Endodermal cell (in vitro differentiated cells): ENCODE measurements around the gene LTA. TPM values are rescaled to one million over a fixed set of nuclear protein-coding genes. Genes with fewer than 3 reads are reported as not detected.

ENCODE experiments used
- DNase-seq: peaks from one replicate; pipeline ENCODE4 v3.0.0-alpha.2; 2017
- H3K27ac ChIP-seq: 2 replicates; pipeline ENCODE4 v1.5.1; 2013; ENCODE audit warnings: mild to moderate bottlenecking, low read depth, low read length, moderate library complexity
- H3K27me3 ChIP-seq: 2 replicates; pipeline ENCODE4 v1.6.1; 2013; ENCODE audit warnings: mild to moderate bottlenecking, low read length, moderate library complexity; ENCODE audit not compliant: insufficient read depth, control insufficient read depth, poor library complexity, severe bottlenecking
- H3K36me3 ChIP-seq: 2 replicates; pipeline ENCODE4 v1.7.0; 2013; ENCODE audit warnings: mild to moderate bottlenecking, low read length, moderate library complexity; ENCODE audit not compliant: control insufficient read depth, insufficient read depth
- H3K4me1 ChIP-seq: one replicate; pipeline ENCODE4 v1.7.0; 2013; ENCODE audit warnings: low read length; ENCODE audit not compliant: control insufficient read depth, insufficient read depth
- H3K4me3 ChIP-seq: 2 replicates; pipeline ENCODE4 v1.5.1; 2013; ENCODE audit warnings: mild to moderate bottlenecking, low read length, moderate library complexity
- H3K9ac ChIP-seq: 2 replicates; pipeline ENCODE4 v1.6.1; 2013; ENCODE audit warnings: mild to moderate bottlenecking, low read length, moderate library complexity; ENCODE audit not compliant: poor library complexity, severe bottlenecking; ENCODE audit errors: extremely low read depth
- H3K9me3 ChIP-seq: 2 replicates; pipeline ENCODE4 v1.6.1; 2013; ENCODE audit warnings: mild to moderate bottlenecking, low read length, moderate library complexity; ENCODE audit not compliant: control insufficient read depth
- H3K27ac Mint-ChIP-seq: 2 replicates; pipeline ENCODE4 v1.8.0; 2020; ENCODE audit warnings: mixed read lengths
- H3K27me3 Mint-ChIP-seq: 2 replicates; pipeline ENCODE4 v1.8.0; 2021; ENCODE audit warnings: mild to moderate bottlenecking, mixed read lengths; ENCODE audit not compliant: insufficient read depth
- H3K36me3 Mint-ChIP-seq: 2 replicates; pipeline ENCODE4 v1.8.0; 2020; ENCODE audit warnings: low read depth, mixed read lengths
- H3K4me1 Mint-ChIP-seq: 2 replicates; pipeline ENCODE4 v1.8.0; 2020; ENCODE audit warnings: mixed read lengths
- H3K4me3 Mint-ChIP-seq: 2 replicates; pipeline ENCODE4 v1.8.0; 2020; ENCODE audit warnings: mild to moderate bottlenecking, moderate library complexity, mixed read lengths
- H3K9me3 Mint-ChIP-seq: 2 replicates; pipeline ENCODE4 v1.8.0; 2020; ENCODE audit warnings: mild to moderate bottlenecking, mixed read lengths
- WGBS, 2 experiments: methylation state at CpG; one replicate each; pipeline versions ENCODE4 v1.1.5 to v1.1.7; 2013; ENCODE audit warnings: missing lambda C conversion rate in 2 of 2, mixed read lengths in 1 of 2; ENCODE audit not compliant: insufficient coverage in 1 of 2, insufficient read length in 1 of 2; 5-methylcytosine and 5-hydroxymethylcytosine counted together
- total RNA-seq, 2 donors: library from RNA; stranded (reverse); fragmentation: NEBNext Ultra II Directional in 1 of 2; extraction: Animal tissue kit (Norgen Biotek cat#: 25700) in 1 of 2; gene quantifications; 2 replicates in 1 of 2; 3 replicates in 1 of 2; pipeline ENCODE4 v1.2.1, GENCODE V29; 2021
- TF ChIP-seq, protein P1 (sequence below): fragments of 200-600 bp; sonication (generic); conservative IDR thresholded peaks from 2 replicates; pipeline ENCODE4 v1.5.0; 2021; ENCODE audit warnings: antibody characterized with exemption, mild to moderate bottlenecking

Gene LTA
- total RNA-seq, 2 donors from 2014 or later: not detected

DNA sequence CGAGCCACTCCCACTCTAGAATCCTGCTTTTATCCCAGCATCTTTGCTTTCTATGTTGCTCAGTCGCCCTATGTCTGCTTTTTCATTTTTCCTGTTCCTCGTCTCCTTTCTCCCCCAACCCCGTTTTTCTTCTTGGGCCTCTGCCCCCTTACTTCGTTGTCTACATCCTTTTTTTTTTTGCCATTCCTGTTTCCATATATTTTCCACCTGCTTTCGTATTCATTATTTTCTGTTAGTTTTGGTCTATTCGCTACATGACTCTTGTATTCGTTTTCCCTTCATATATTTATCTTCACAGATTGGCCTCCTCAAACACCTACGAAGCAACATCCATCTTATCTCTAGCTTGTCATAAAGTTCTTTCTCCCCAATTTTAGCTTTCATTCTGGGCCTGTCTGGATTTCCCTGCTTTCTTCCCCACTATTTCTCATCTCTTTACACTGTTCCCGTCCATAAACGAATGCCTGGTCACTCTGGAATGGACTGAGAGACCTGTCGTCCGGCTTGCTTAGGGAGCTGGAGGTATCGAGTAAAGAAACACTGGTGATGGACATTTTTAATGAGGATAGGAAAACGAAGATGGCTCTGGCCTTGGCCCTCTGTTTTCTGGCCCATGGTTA lies 49.3 kb downstream of the LTA start:
- Histone ChIP-seq H3K27ac (peak overlapping the region; percentile 100), H3K27me3 (no peaks in the 10 kb centered on the region), H3K36me3 (peaks cover 45% of the 10 kb centered on the region), H3K9ac (peak overlapping the region; percentile 99), H3K4me3 (peak overlapping the region; percentile 99), H3K4me1 (no peaks in the 10 kb centered on the region), H3K9me3 (no peaks in the 10 kb centered on the region)
- TF ChIP-seq, protein P1, sequence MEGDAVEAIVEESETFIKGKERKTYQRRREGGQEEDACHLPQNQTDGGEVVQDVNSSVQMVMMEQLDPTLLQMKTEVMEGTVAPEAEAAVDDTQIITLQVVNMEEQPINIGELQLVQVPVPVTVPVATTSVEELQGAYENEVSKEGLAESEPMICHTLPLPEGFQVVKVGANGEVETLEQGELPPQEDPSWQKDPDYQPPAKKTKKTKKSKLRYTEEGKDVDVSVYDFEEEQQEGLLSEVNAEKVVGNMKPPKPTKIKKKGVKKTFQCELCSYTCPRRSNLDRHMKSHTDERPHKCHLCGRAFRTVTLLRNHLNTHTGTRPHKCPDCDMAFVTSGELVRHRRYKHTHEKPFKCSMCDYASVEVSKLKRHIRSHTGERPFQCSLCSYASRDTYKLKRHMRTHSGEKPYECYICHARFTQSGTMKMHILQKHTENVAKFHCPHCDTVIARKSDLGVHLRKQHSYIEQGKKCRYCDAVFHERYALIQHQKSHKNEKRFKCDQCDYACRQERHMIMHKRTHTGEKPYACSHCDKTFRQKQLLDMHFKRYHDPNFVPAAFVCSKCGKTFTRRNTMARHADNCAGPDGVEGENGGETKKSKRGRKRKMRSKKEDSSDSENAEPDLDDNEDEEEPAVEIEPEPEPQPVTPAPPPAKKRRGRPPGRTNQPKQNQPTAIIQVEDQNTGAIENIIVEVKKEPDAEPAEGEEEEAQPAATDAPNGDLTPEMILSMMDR: no peak
- no peaks in the 10 kb centered on the region for H3K9me3 Mint-ChIP-seq
- DNase-seq: no peak
- H3K27me3 Mint-ChIP-seq: no peaks in the 10 kb centered on the region
- 5 to 6% methylated on average over 11 to 15 of the region's 15 CpGs for WGBS, 2 experiments
- H3K4me3 Mint-ChIP-seq: peak overlapping the region; percentile 89
- peaks cover 49% of the 10 kb centered on the region for H3K36me3 Mint-ChIP-seq
- H3K27ac Mint-ChIP-seq: peak overlapping the region; percentile 93
- H3K4me1 Mint-ChIP-seq: peaks cover 13% of the 10 kb centered on the region

DNA sequence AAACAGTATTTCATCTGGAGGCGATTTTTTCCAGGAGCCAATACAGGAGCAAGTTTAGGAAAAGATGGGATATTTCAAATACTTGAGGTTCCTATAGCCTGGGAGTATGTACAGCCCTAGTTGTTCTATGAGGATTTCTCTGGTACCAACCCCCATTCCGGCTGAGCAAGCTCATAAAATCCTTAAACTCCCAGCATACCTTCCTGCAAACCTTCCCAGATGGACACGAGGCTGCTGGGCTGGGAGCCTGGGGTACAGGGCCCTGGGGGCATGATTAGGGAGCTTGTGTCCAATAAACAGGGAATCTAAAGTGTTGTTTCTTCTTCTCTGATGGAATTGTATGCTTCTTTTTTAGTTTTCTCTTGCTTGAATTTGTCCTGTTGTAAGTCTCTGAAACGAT lies 49.9 kb downstream of the LTA start:
- Histone ChIP-seq H3K9ac (peak overlapping the region; percentile 99), H3K27ac (no peak overlapping the region), H3K36me3 (peaks cover 51% of the 10 kb centered on the region), H3K4me3 (peak overlapping the region; percentile 99), H3K4me1 (no peaks in the 10 kb centered on the region), H3K27me3 (no peaks in the 10 kb centered on the region), H3K9me3 (no peaks in the 10 kb centered on the region)
- 36 to 54% methylated on average over 2 to 4 of the region's 4 CpGs for WGBS, 2 experiments
- TF ChIP-seq, protein P1: no peak
- H3K4me1 Mint-ChIP-seq: peaks cover 11% of the 10 kb centered on the region
- H3K4me3 Mint-ChIP-seq: peak overlapping the region; percentile 89
- no peaks in the 10 kb centered on the region for H3K27me3 Mint-ChIP-seq
- peak overlapping the region; percentile 93 for H3K27ac Mint-ChIP-seq
- no peaks in the 10 kb centered on the region for H3K9me3 Mint-ChIP-seq
- peaks cover 54% of the 10 kb centered on the region for H3K36me3 Mint-ChIP-seq
- DNase-seq: no peak

GRCh38 chr6:31622684-31623091 lies 50.6 kb downstream of the LTA start:
- Mint-ChIP-seq H3K4me1 (peaks cover 11% of the 10 kb centered on the region), H3K4me3 (peak overlapping the region; percentile 89), H3K27ac (peak overlapping the region; percentile 93), H3K27me3 (no peaks in the 10 kb centered on the region), H3K36me3 (peaks cover 60% of the 10 kb centered on the region), H3K9me3 (no peaks in the 10 kb centered on the region)
- 89 to 91% methylated on average over 10 of the region's 10 CpGs for WGBS, 2 experiments
- Histone ChIP-seq H3K27ac (no peak overlapping the region), H3K4me1 (no peaks in the 10 kb centered on the region), H3K4me3 (peak overlapping the region; percentile 99), H3K36me3 (peaks cover 58% of the 10 kb centered on the region), H3K27me3 (no peaks in the 10 kb centered on the region), H3K9me3 (no peaks in the 10 kb centered on the region), H3K9ac (peak overlapping the region; percentile 99)
- no peak for DNase-seq
- TF ChIP-seq, protein P1: no peak

Other genes starting within 250 kb of the LTA start
- 1,000 to 10,000 TPM in 1 of 2 donors, 100 to 1,000 TPM in 1; 194 to 1,067 TPM for gene HLA-B, start 215.1 kb upstream of the LTA start, total RNA-seq
- 10 to 100 TPM; 12.5 to 13.7 TPM for gene MICA, start 168.7 kb upstream of the LTA start, total RNA-seq
- 1 to 10 TPM; 8.2 to 8.5 TPM for gene MICB, start 74.1 kb upstream of the LTA start, total RNA-seq
- gene MCCD1, start 43.3 kb upstream of the LTA start, total RNA-seq: not detected
- gene DDX39B, start 30.3 kb upstream of the LTA start, total RNA-seq: 100 to 1,000 TPM; 572 to 654 TPM
- gene ATP6V1G2, start 25.7 kb upstream of the LTA start, total RNA-seq: 1 to 10 TPM; 1.7 to 2.1 TPM
- gene NFKBIL1, start 24.7 kb upstream of the LTA start, total RNA-seq: 10 to 100 TPM; 17.4 to 26.3 TPM
- not detected for gene TNF, start 3.3 kb downstream of the LTA start, total RNA-seq
- 1 to 10 TPM in 1 of 2 donors, not detected in 1; 1.3 TPM for gene LTB, start 10.1 kb downstream of the LTA start, total RNA-seq
- not detected for gene LST1, start 14.0 kb downstream of the LTA start, total RNA-seq
- not detected for gene NCR3, start 20.7 kb downstream of the LTA start, total RNA-seq
- 1 to 10 TPM in 1 of 2 donors, under 1 TPM in 1; 0.70 to 1.7 TPM for gene AIF1, start 42.9 kb downstream of the LTA start, total RNA-seq
- gene PRRC2A, start 48.4 kb downstream of the LTA start, total RNA-seq: 100 to 1,000 TPM; 329 to 330 TPM
- gene BAG6, start 80.4 kb downstream of the LTA start, total RNA-seq: 100 to 1,000 TPM; 413 to 428 TPM
- gene APOM, start 83.6 kb downstream of the LTA start, total RNA-seq: 1 to 10 TPM; 1.6 to 3.2 TPM
- 10 to 100 TPM; 14.0 to 14.9 TPM for gene C6orf47, start 88.5 kb downstream of the LTA start, total RNA-seq
- gene GPANK1, start 92.7 kb downstream of the LTA start, total RNA-seq: 10 to 100 TPM; 16.1 to 21.3 TPM
- gene CSNK2B, start 93.8 kb downstream of the LTA start, total RNA-seq: 100 to 1,000 TPM; 155 to 171 TPM
- gene LY6G5B, start 97.7 kb downstream of the LTA start, total RNA-seq: 10 to 100 TPM; 13.9 to 17.0 TPM
- 1 to 10 TPM in 1 of 2 donors, under 1 TPM in 1; 0.93 to 2.0 TPM for gene LY6G5C, start 108.8 kb downstream of the LTA start, total RNA-seq
- 10 to 100 TPM; 38.3 to 59.5 TPM for gene ABHD16A, start 131.0 kb downstream of the LTA start, total RNA-seq
- not detected for gene LY6G6F, start 134.6 kb downstream of the LTA start, total RNA-seq
- not detected for gene LY6G6D, start 143.1 kb downstream of the LTA start, total RNA-seq
- under 1 TPM; 0.29 to 0.38 TPM for gene LY6G6C, start 149.5 kb downstream of the LTA start, total RNA-seq
- gene MPIG6B, start 151.1 kb downstream of the LTA start, total RNA-seq: not detected
- 100 to 1,000 TPM; 150 to 153 TPM for gene DDAH2, start 157.0 kb downstream of the LTA start, total RNA-seq
- gene CLIC1, start 164.2 kb downstream of the LTA start, total RNA-seq: 100 to 1,000 TPM; 289 to 380 TPM
- gene MSH5, start 167.7 kb downstream of the LTA start, total RNA-seq: 10 to 100 TPM; 35.7 to 57.2 TPM
- 1 to 10 TPM; 7.9 to 8.4 TPM for gene SAPCD1, start 190.4 kb downstream of the LTA start, total RNA-seq
- under 1 TPM; 0.64 to 0.95 TPM for gene VWA7, start 205.0 kb downstream of the LTA start, total RNA-seq
- gene VARS1, start 223.5 kb downstream of the LTA start, total RNA-seq: 10 to 100 TPM; 81.4 to 83.1 TPM
- gene LSM2, start 234.7 kb downstream of the LTA start, total RNA-seq: 100 to 1,000 TPM; 106 to 119 TPM
- gene HSPA1L, start 243.0 kb downstream of the LTA start, total RNA-seq: 1 to 10 TPM; 1.2 to 1.5 TPM
- 10 to 100 TPM; 53.1 to 62.6 TPM for gene HSPA1A, start 243.3 kb downstream of the LTA start, total RNA-seq